ENCODE results near the gene ATP6V0E1. TPM values are rescaled to one million over a fixed set of nuclear protein-coding genes. Genes with fewer than 3 reads are reported as not detected.

Gene ATP6V0E1
- total RNA-seq, 1 donor from 2014 or later: 95.3 TPM

- peaks cover 8% of the 10 kb centered on the region for H3K36me3 Mint-ChIP-seq (ENCODE audit: unreplicated experiment)
- no peak for TF ChIP-seq CTCF (IDR thresholded peaks at IDR 0.05; ENCODE audit: partially characterized antibody, unreplicated experiment)
- peaks cover 2% of the 10 kb centered on the region for H3K9me3 Mint-ChIP-seq (ENCODE audit: unreplicated experiment)
- no peak for DNase-seq
- no peak overlapping the region for H3K4me3 Mint-ChIP-seq (ENCODE audit: unreplicated experiment)
- no peak overlapping the region for H3K27ac Mint-ChIP-seq (ENCODE audit: unreplicated experiment)
- peaks cover 4% of the 10 kb centered on the region for H3K27me3 Mint-ChIP-seq (ENCODE audit: unreplicated experiment)
- peaks cover 20% of the 10 kb centered on the region for H3K4me1 Mint-ChIP-seq (ENCODE audit: low read depth, unreplicated experiment)
These were observed 34.1 kb upstream of the ATP6V0E1 start for GRCh38 chr5:172949426-172949825.

- Mint-ChIP-seq H3K4me3 (ENCODE audit: unreplicated experiment) (no peak overlapping the region), H3K36me3 (ENCODE audit: unreplicated experiment) (peaks cover under 1% of the 10 kb centered on the region), H3K9me3 (ENCODE audit: unreplicated experiment) (peaks cover 6% of the 10 kb centered on the region), H3K27me3 (ENCODE audit: unreplicated experiment) (peaks cover 5% of the 10 kb centered on the region), H3K4me1 (ENCODE audit: low read depth, unreplicated experiment) (peaks cover 20% of the 10 kb centered on the region), H3K27ac (ENCODE audit: unreplicated experiment) (no peak overlapping the region)
- TF ChIP-seq CTCF (IDR thresholded peaks at IDR 0.05; ENCODE audit: partially characterized antibody, unreplicated experiment): no peak
- no peak for DNase-seq
These were observed 33.2 kb upstream of the ATP6V0E1 start for GRCh38 chr5:172950176-172950965.

- Mint-ChIP-seq H3K27ac (ENCODE audit: unreplicated experiment) (no peak overlapping the region), H3K36me3 (ENCODE audit: unreplicated experiment) (no peaks in the 10 kb centered on the region), H3K27me3 (ENCODE audit: unreplicated experiment) (peaks cover 5% of the 10 kb centered on the region)
These were observed 32.1 kb upstream of the ATP6V0E1 start for GRCh38 chr5:172951371-172952033.

GRCh38 chr5:172952034-172952511 is 31.5 kb upstream of the ATP6V0E1 start:
- H3K27me3 Mint-ChIP-seq (ENCODE audit: unreplicated experiment): peaks cover 5% of the 10 kb centered on the region
- H3K4me1 Mint-ChIP-seq (ENCODE audit: low read depth, unreplicated experiment): peaks cover 20% of the 10 kb centered on the region
- H3K27ac Mint-ChIP-seq (ENCODE audit: unreplicated experiment): no peak overlapping the region

More at GRCh38 chr5:172951371-172952033, 32.1 kb upstream of the ATP6V0E1 start:
- H3K4me3 Mint-ChIP-seq (ENCODE audit: unreplicated experiment): no peak overlapping the region
- H3K4me1 Mint-ChIP-seq (ENCODE audit: low read depth, unreplicated experiment): peaks cover 20% of the 10 kb centered on the region
- TF ChIP-seq CTCF (IDR thresholded peaks at IDR 0.05; ENCODE audit: partially characterized antibody, unreplicated experiment): no peak
- DNase-seq: no peak
- H3K9me3 Mint-ChIP-seq (ENCODE audit: unreplicated experiment): peaks cover 6% of the 10 kb centered on the region

More at GRCh38 chr5:172952034-172952511, 31.5 kb upstream of the ATP6V0E1 start:
- H3K36me3 Mint-ChIP-seq (ENCODE audit: unreplicated experiment): no peaks in the 10 kb centered on the region
- H3K4me3 Mint-ChIP-seq (ENCODE audit: unreplicated experiment): no peak overlapping the region
- H3K9me3 Mint-ChIP-seq (ENCODE audit: unreplicated experiment): peaks cover 6% of the 10 kb centered on the region
- no peak for TF ChIP-seq CTCF (IDR thresholded peaks at IDR 0.05; ENCODE audit: partially characterized antibody, unreplicated experiment)
- DNase-seq: no peak
